Liver (tissue), 9 donors: ENCODE measurements around the gene ERGIC1. TPM values are rescaled to one million over a fixed set of nuclear protein-coding genes. Genes with fewer than 3 reads are reported as not detected.

Source experiments
- DNase-seq: peaks from one replicate; pipeline ENCODE4 v3.0.0-alpha.2; 2017; ENCODE audit warnings: low spot score
- H3K27ac ChIP-seq, 2 donors: one replicate each; pipeline ENCODE4 v1.7.0; 2013; ENCODE audit warnings: inconsistent platforms in 2 of 2, low read length in 2 of 2, control low read depth in 1 of 2, low read depth in 1 of 2, mild to moderate bottlenecking in 1 of 2
- H3K27me3 ChIP-seq, 4 donors: one replicate each; pipeline versions ENCODE4 v1.6.1 to v1.7.0; 2013; ENCODE audit warnings: low read length in 3 of 4, inconsistent platforms in 1 of 4, mild to moderate bottlenecking in 1 of 4, moderate library complexity in 1 of 4; ENCODE audit not compliant: control insufficient read depth in 4 of 4, insufficient read depth in 4 of 4
- H3K36me3 ChIP-seq, 4 donors: one replicate each; pipeline versions ENCODE4 v1.6.1 to v1.7.0; 2013; ENCODE audit warnings: low read length in 3 of 4, mild to moderate bottlenecking in 3 of 4, low read depth in 1 of 4, moderate library complexity in 1 of 4; ENCODE audit not compliant: control insufficient read depth in 4 of 4, insufficient read depth in 3 of 4
- H3K4me1 ChIP-seq, 4 donors: one replicate each; pipeline versions ENCODE4 v1.6.1 to v1.7.0; 2013; ENCODE audit warnings: low read length in 3 of 4, mild to moderate bottlenecking in 3 of 4, moderate library complexity in 1 of 4; ENCODE audit not compliant: control insufficient read depth in 4 of 4, insufficient read depth in 4 of 4
- H3K4me3 ChIP-seq, 3 donors: one replicate each; pipeline versions ENCODE4 v1.6.1 to v1.7.0; 2013; ENCODE audit warnings: low read length in 3 of 3, control low read depth in 1 of 3, low read depth in 1 of 3, mild to moderate bottlenecking in 1 of 3
- H3K9ac ChIP-seq, 2 donors: one replicate each; pipeline ENCODE4 v1.7.0; 2013; ENCODE audit warnings: low read length in 2 of 2, mild to moderate bottlenecking in 2 of 2, moderate library complexity in 2 of 2, control low read depth in 1 of 2, low read depth in 1 of 2
- H3K9me3 ChIP-seq, 4 donors: one replicate each; pipeline versions ENCODE4 v1.6.1 to v1.7.0; 2013; ENCODE audit warnings: low read length in 3 of 4; ENCODE audit not compliant: control insufficient read depth in 4 of 4
- EGR1 ChIP-seq, 2 donors: IDR thresholded peaks; 2 replicates each; pipeline ENCODE4 v1.6.1; 2016 to 2018; ENCODE audit warnings: antibody characterized with exemption in 2 of 2, low read depth in 2 of 2
- FOXA2 ChIP-seq: IDR thresholded peaks from 2 replicates; pipeline ENCODE4 v1.6.1; 2016; ENCODE audit warnings: antibody characterized with exemption
- GABPA ChIP-seq, 2 donors: IDR thresholded peaks in 1 of 2; conservative IDR thresholded peaks in 1 of 2; 2 replicates each; pipeline ENCODE4 v1.6.1; 2016; ENCODE audit warnings: antibody characterized with exemption in 2 of 2, mild to moderate bottlenecking in 1 of 2, moderate library complexity in 1 of 2
- HNF4A ChIP-seq, 2 donors: conservative IDR thresholded peaks; 2 replicates each; pipeline ENCODE4 v1.6.1; 2016; ENCODE audit warnings: antibody characterized with exemption in 2 of 2, mild to moderate bottlenecking in 2 of 2
- HNF4G ChIP-seq: IDR thresholded peaks from 2 replicates; pipeline ENCODE4 v1.6.1; 2016; ENCODE audit warnings: antibody characterized with exemption
- JUND ChIP-seq, 2 donors: IDR thresholded peaks; 2 replicates each; pipeline ENCODE4 v1.6.1; 2016; ENCODE audit warnings: antibody characterized with exemption in 2 of 2
- NR2F2 ChIP-seq: IDR thresholded peaks from 2 replicates; pipeline ENCODE4 v1.6.1; 2016; ENCODE audit warnings: antibody characterized with exemption
- RAD21 ChIP-seq, 2 donors: IDR thresholded peaks; 2 replicates each; pipeline ENCODE4 v1.6.1; 2016; ENCODE audit warnings: antibody characterized with exemption in 2 of 2, mild to moderate bottlenecking in 2 of 2
- RXRA ChIP-seq, 2 donors: IDR thresholded peaks; 2 replicates each; pipeline ENCODE4 v1.6.1; 2017 to 2018; ENCODE audit warnings: antibody characterized with exemption in 2 of 2, mild to moderate bottlenecking in 1 of 2
- SP1 ChIP-seq: IDR thresholded peaks from 2 replicates; pipeline ENCODE4 v1.6.1; 2018; ENCODE audit warnings: antibody characterized with exemption, mild to moderate bottlenecking
- TAF1 ChIP-seq: conservative IDR thresholded peaks from 2 replicates; pipeline ENCODE4 v1.6.1; 2016; ENCODE audit warnings: antibody characterized with exemption, mild to moderate bottlenecking
- YY1 ChIP-seq: IDR thresholded peaks from 2 replicates; pipeline ENCODE4 v1.6.1; 2016; ENCODE audit warnings: antibody characterized with exemption, mild to moderate bottlenecking
- WGBS: extraction: QIAGEN DNeasy Blood & Tissue Kit; methylation state at CpG from one replicate; pipeline ENCODE4 v1.1.7; 2013; 5-methylcytosine and 5-hydroxymethylcytosine counted together
- polyA plus RNA-seq, 2 donors: library from polyadenylated mRNA; stranded (reverse) in 1 of 2; unstranded in 1 of 2; fragments of 200-250 nt in 1 of 2; fragments of >200 nt in 1 of 2; fragmentation: Nextera tagmentation in 1 of 2; extraction: Ambion mirVana in 1 of 2; gene quantifications; one replicate each; pipeline versions ENCODE4 v1.2.1 to v1.2.3, GENCODE V29; 2013 to 2015
- total RNA-seq, 2 donors: library from RNA; depleted of rRNA; stranded (reverse); fragments of >200 nt; gene quantifications; one replicate each; pipeline ENCODE4 v1.2.3, GENCODE V29; 2014
- TF ChIP-seq, protein P1 (sequence below): IDR thresholded peaks from 2 replicates; pipeline ENCODE4 v1.6.1; 2016; ENCODE audit warnings: antibody characterized with exemption
- TF ChIP-seq, protein P2 (sequence below): IDR thresholded peaks from 2 replicates; pipeline ENCODE4 v1.6.1; 2016; ENCODE audit warnings: antibody characterized with exemption, mild to moderate bottlenecking
- TF ChIP-seq, protein P3 (sequence below): IDR thresholded peaks from 2 replicates; pipeline ENCODE4 v1.6.1; 2016; ENCODE audit warnings: antibody characterized with exemption
- TF ChIP-seq, protein P4 (sequence below): IDR thresholded peaks from 2 replicates; pipeline ENCODE4 v1.6.1; 2016; ENCODE audit warnings: antibody characterized with exemption
- TF ChIP-seq, protein P5 (sequence below): fragments of 150-350 bp; IDR thresholded peaks from 2 replicates; pipeline ENCODE4 v1.5.1; 2017; ENCODE audit warnings: improper control_type of control experiment, low read depth, low read length; ENCODE audit not compliant: missing input control
- donor health status: healthy.
- donor health status: healthy.
- donor health status: healthy.
- donor health status: healthy.
- donor health status: healthy.

Gene ERGIC1
- total and polyA plus RNA-seq, 4 donors = 45.4 to 155 (median 101) TPM

DNA sequence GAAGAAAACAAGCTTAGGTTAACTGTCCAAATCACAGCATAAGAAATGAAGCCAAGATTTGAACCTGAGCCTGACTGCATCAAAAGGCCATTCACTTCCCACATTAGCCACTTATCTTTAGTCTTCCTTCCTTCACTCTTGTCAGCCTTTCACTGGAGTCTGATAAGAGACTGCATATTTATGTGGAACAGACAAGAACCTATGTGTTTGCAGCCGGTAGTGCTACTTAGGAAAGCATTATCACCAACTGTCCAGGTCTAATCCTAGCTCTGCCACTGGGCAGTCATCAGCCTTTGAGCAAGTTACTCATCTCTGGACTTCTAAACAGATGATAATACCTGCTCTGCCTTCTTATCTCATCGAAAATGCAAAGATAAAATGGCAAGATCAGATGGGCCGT, 137.4 kb downstream of the ERGIC1 start:
- WGBS = 81% methylated on average over 3 of the region's 3 CpGs
- Histone ChIP-seq H3K4me3 (no peak overlapping the region), H3K9ac (no peak overlapping the region), H3K36me3 (peaks cover 0 to 14% (median 7%) of the 10 kb centered on the region in 4 donors), H3K27me3 (no peaks in the 10 kb centered on the region), H3K27ac (no peak overlapping the region), H3K9me3 (no peaks in the 10 kb centered on the region), H3K4me1 (no peaks in the 10 kb centered on the region)
- TF ChIP-seq SP1 (no peak), GABPA (IDR thresholded peaks at IDR 0.05 in 1 of 2, conservative IDR thresholded peaks at IDR 0.05 in 1 of 2) (no peak), NR2F2 (no peak), HNF4A (conservative IDR thresholded peaks at IDR 0.05) (no peak), YY1 (no peak), HNF4G (no peak), FOXA2 (no peak), RAD21 (IDR thresholded peaks at IDR 0.05) (no peak), JUND (IDR thresholded peaks at IDR 0.05) (no peak), TAF1 (no peak)
- TF ChIP-seq, protein P1, sequence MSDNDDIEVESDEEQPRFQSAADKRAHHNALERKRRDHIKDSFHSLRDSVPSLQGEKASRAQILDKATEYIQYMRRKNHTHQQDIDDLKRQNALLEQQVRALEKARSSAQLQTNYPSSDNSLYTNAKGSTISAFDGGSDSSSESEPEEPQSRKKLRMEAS = no peak
- TF ChIP-seq, protein P2, sequence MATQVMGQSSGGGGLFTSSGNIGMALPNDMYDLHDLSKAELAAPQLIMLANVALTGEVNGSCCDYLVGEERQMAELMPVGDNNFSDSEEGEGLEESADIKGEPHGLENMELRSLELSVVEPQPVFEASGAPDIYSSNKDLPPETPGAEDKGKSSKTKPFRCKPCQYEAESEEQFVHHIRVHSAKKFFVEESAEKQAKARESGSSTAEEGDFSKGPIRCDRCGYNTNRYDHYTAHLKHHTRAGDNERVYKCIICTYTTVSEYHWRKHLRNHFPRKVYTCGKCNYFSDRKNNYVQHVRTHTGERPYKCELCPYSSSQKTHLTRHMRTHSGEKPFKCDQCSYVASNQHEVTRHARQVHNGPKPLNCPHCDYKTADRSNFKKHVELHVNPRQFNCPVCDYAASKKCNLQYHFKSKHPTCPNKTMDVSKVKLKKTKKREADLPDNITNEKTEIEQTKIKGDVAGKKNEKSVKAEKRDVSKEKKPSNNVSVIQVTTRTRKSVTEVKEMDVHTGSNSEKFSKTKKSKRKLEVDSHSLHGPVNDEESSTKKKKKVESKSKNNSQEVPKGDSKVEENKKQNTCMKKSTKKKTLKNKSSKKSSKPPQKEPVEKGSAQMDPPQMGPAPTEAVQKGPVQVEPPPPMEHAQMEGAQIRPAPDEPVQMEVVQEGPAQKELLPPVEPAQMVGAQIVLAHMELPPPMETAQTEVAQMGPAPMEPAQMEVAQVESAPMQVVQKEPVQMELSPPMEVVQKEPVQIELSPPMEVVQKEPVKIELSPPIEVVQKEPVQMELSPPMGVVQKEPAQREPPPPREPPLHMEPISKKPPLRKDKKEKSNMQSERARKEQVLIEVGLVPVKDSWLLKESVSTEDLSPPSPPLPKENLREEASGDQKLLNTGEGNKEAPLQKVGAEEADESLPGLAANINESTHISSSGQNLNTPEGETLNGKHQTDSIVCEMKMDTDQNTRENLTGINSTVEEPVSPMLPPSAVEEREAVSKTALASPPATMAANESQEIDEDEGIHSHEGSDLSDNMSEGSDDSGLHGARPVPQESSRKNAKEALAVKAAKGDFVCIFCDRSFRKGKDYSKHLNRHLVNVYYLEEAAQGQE = no peak
- TF ChIP-seq, protein P3, sequence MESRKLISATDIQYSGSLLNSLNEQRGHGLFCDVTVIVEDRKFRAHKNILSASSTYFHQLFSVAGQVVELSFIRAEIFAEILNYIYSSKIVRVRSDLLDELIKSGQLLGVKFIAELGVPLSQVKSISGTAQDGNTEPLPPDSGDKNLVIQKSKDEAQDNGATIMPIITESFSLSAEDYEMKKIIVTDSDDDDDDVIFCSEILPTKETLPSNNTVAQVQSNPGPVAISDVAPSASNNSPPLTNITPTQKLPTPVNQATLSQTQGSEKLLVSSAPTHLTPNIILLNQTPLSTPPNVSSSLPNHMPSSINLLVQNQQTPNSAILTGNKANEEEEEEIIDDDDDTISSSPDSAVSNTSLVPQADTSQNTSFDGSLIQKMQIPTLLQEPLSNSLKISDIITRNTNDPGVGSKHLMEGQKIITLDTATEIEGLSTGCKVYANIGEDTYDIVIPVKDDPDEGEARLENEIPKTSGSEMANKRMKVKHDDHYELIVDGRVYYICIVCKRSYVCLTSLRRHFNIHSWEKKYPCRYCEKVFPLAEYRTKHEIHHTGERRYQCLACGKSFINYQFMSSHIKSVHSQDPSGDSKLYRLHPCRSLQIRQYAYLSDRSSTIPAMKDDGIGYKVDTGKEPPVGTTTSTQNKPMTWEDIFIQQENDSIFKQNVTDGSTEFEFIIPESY = no peak
- TF ChIP-seq, protein P4, sequence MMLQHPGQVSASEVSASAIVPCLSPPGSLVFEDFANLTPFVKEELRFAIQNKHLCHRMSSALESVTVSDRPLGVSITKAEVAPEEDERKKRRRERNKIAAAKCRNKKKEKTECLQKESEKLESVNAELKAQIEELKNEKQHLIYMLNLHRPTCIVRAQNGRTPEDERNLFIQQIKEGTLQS = no peak
- DNase-seq = no peak

DNA sequence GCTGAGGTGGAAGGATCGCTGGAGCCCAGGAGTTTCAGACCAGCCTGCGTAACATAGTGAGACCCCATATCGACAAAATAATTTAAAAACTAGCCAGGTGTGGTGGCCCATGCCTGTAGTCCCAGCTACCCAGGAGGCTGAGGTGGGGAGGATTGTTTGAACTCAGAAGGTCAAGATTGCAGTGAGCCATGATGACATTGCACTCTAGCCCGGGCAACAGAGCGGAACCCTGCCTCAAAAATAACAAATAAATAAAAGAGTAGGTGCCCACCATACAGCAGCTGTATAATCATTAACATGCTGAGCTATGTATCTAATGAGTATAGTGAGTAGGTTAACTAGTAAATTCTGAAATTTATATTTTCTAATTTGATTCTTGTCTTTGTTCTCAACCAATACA, 138.5 kb downstream of the ERGIC1 start:
- peaks cover 0 to 12% (median 7%) of the 10 kb centered on the region in 4 donors for H3K36me3 ChIP-seq
- no peaks in the 10 kb centered on the region for H3K9me3 ChIP-seq
- TF ChIP-seq, protein P4 = no peak
- TF ChIP-seq, protein P2 = no peak
- TF ChIP-seq HNF4A (conservative IDR thresholded peaks at IDR 0.05) (no peak), FOXA2 (no peak), RXRA (IDR thresholded peaks at IDR 0.05) (no peak), GABPA (IDR thresholded peaks at IDR 0.05 in 1 of 2, conservative IDR thresholded peaks at IDR 0.05 in 1 of 2) (no peak), EGR1 (IDR thresholded peaks at IDR 0.05; ENCODE audit: low read depth in 2 of 2) (no peak), RAD21 (IDR thresholded peaks at IDR 0.05) (no peak), SP1 (no peak), TAF1 (no peak), YY1 (no peak)
- TF ChIP-seq, protein P3 = no peak
- TF ChIP-seq, protein P5, sequence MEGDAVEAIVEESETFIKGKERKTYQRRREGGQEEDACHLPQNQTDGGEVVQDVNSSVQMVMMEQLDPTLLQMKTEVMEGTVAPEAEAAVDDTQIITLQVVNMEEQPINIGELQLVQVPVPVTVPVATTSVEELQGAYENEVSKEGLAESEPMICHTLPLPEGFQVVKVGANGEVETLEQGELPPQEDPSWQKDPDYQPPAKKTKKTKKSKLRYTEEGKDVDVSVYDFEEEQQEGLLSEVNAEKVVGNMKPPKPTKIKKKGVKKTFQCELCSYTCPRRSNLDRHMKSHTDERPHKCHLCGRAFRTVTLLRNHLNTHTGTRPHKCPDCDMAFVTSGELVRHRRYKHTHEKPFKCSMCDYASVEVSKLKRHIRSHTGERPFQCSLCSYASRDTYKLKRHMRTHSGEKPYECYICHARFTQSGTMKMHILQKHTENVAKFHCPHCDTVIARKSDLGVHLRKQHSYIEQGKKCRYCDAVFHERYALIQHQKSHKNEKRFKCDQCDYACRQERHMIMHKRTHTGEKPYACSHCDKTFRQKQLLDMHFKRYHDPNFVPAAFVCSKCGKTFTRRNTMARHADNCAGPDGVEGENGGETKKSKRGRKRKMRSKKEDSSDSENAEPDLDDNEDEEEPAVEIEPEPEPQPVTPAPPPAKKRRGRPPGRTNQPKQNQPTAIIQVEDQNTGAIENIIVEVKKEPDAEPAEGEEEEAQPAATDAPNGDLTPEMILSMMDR = no peak
- no peak overlapping the region for H3K27ac ChIP-seq
- DNase-seq = no peak
- no peaks in the 10 kb centered on the region for H3K4me1 ChIP-seq
- no peaks in the 10 kb centered on the region for H3K27me3 ChIP-seq
- H3K4me3 ChIP-seq = no peak overlapping the region
- no peak overlapping the region for H3K9ac ChIP-seq
- 94% methylated on average over 5 of the region's 5 CpGs for WGBS
